Mucosa of gallbladder (tissue), 1 donor: ENCODE data around the gene EXOC7. TPM values are rescaled to one million over a fixed set of nuclear protein-coding genes. Genes with fewer than 3 reads are reported as not detected.

Source experiments
- DNase-seq: peaks from one replicate; pipeline ENCODE4 v3.0.0-alpha.2; 2020; ENCODE audit warnings: low spot score
- total RNA-seq: library from RNA; stranded (reverse); gene quantifications from one replicate; pipeline ENCODE4 v1.2.1, GENCODE V29; 2021
- donor health status: DM: no; HTN: no; CAD: no.

The EXOC7 gene
- total RNA-seq, 1 donor from 2014 or later: 163 TPM

- DNase-seq: no peak
Observed at GRCh38 chr17:76138896-76139752, 35.5 kb upstream of the EXOC7 start.

- no peak for DNase-seq
Observed at GRCh38 chr17:76138234-76138895, 34.8 kb upstream of the EXOC7 start.

- no peak for DNase-seq
Observed at GRCh38 chr17:76137351-76138233, 34.0 kb upstream of the EXOC7 start.

- DNase-seq: no peak
Observed at GRCh38 chr17:76137001-76137350, 33.4 kb upstream of the EXOC7 start.

- no peak for DNase-seq
Observed at GRCh38 chr17:76136276-76137000, 32.9 kb upstream of the EXOC7 start.

GRCh38 chr17:76135810-76136188 is 32.2 kb upstream of the EXOC7 start:
- DNase-seq: no peak

- no peak for DNase-seq
Observed at GRCh38 chr17:76134911-76135809, 31.6 kb upstream of the EXOC7 start.

GRCh38 chr17:76132574-76133338 is 29.2 kb upstream of the EXOC7 start:
- DNase-seq: peak; percentile 32

GRCh38 chr17:76131692-76132573 is 28.3 kb upstream of the EXOC7 start:
- DNase-seq: no peak

- DNase-seq: no peak
Observed at GRCh38 chr17:76131051-76131691, 27.6 kb upstream of the EXOC7 start.

- DNase-seq: no peak
Observed at GRCh38 chr17:76130473-76130872, 26.9 kb upstream of the EXOC7 start.

GRCh38 chr17:76125922-76126321 is 22.3 kb upstream of the EXOC7 start:
- no peak for DNase-seq

GRCh38 chr17:76125391-76125675 is 21.7 kb upstream of the EXOC7 start:
- no peak for DNase-seq

- DNase-seq: no peak
Observed at GRCh38 chr17:76124582-76125390, 21.2 kb upstream of the EXOC7 start.

- DNase-seq: no peak
Observed at GRCh38 chr17:76123749-76124581, 20.4 kb upstream of the EXOC7 start.

- no peak for DNase-seq
Observed at GRCh38 chr17:76123191-76123499, 19.6 kb upstream of the EXOC7 start.
